HEK293T (cell line): Measurements from ENCODE around the gene ACTA1.

ENCODE experiments used
- CTCF ChIA-PET: fragments of 350-600 bp; formaldehyde crosslinking; extraction: SDS; loops from one replicate; lab custom pipeline; 2021; ENCODE audit warnings: antibody characterized with exemption, inconsistent platforms; lab: Yijun Ruan, JAX
- POLR2A ChIA-PET: fragments of 350-600 bp; formaldehyde crosslinking; extraction: SDS; loops from one replicate; lab custom pipeline; 2020; ENCODE audit warnings: antibody characterized with exemption, inconsistent platforms; lab: Yijun Ruan, JAX
- DNase-seq: peaks from one replicate; pipeline ENCODE4 v3.0.0; 2012; ENCODE audit warnings: mixed read lengths; ENCODE audit errors: extremely low spot score
- ARNT ChIP-seq: fragments of 450-650 bp; IDR thresholded peaks from 2 replicates; pipeline ENCODE4 v1.6.1; 2017; ENCODE audit warnings: mild to moderate bottlenecking
- BHLHE40 ChIP-seq: fragments of 450-650 bp; IDR thresholded peaks from 2 replicates; pipeline ENCODE4 v1.6.1; 2016; ENCODE audit warnings: mild to moderate bottlenecking, moderate library complexity, borderline replicate concordance
- CTBP1 ChIP-seq: fragments of 450-650 bp; IDR thresholded peaks from 2 replicates; pipeline ENCODE4 v1.6.1; 2016; ENCODE audit warnings: borderline replicate concordance
- ELF4 ChIP-seq: fragments of 450-650 bp; IDR thresholded peaks from 2 replicates; pipeline ENCODE4 v1.6.1; 2017; ENCODE audit warnings: antibody characterized with exemption
- FOXA1 ChIP-seq: fragments of 450-650 bp; IDR thresholded peaks from 2 replicates; pipeline ENCODE4 v1.6.1; 2016; ENCODE audit warnings: mild to moderate bottlenecking
- FOXK2 ChIP-seq: fragments of 450-650 bp; IDR thresholded peaks from 2 replicates; pipeline ENCODE4 v1.6.1; 2016; ENCODE audit warnings: mild to moderate bottlenecking
- FOXM1 ChIP-seq: fragments of 450-650 bp; IDR thresholded peaks from 2 replicates; pipeline ENCODE4 v1.6.1; 2017; ENCODE audit warnings: mild to moderate bottlenecking, borderline replicate concordance
- HDGF ChIP-seq: fragments of 450-650 bp; IDR thresholded peaks from 2 replicates; pipeline ENCODE4 v1.6.1; 2017; ENCODE audit warnings: antibody characterized with exemption, borderline replicate concordance
- L3MBTL2 ChIP-seq: fragments of 450-650 bp; conservative IDR thresholded peaks from 2 replicates; pipeline ENCODE4 v1.6.1; 2016; ENCODE audit warnings: mild to moderate bottlenecking
- LEF1 ChIP-seq: fragments of 450-650 bp; IDR thresholded peaks from 2 replicates; pipeline ENCODE4 v1.6.1; 2017; ENCODE audit warnings: mild to moderate bottlenecking, borderline replicate concordance
- NFRKB ChIP-seq: fragments of 450-650 bp; IDR thresholded peaks from 2 replicates; pipeline ENCODE4 v1.6.1; 2016; ENCODE audit warnings: mild to moderate bottlenecking, moderate library complexity
- PKNOX1 ChIP-seq: fragments of 450-650 bp; IDR thresholded peaks from 2 replicates; pipeline ENCODE4 v1.6.1; 2016
- SP1 ChIP-seq: fragments of 450-650 bp; IDR thresholded peaks from 2 replicates; pipeline ENCODE4 v1.6.1; 2017
- SUZ12 ChIP-seq: fragments of 450-650 bp; IDR thresholded peaks from 2 replicates; pipeline ENCODE4 v1.6.1; 2016; ENCODE audit warnings: mild to moderate bottlenecking
- TARDBP ChIP-seq: fragments of 450-650 bp; IDR thresholded peaks from 2 replicates; pipeline ENCODE4 v1.6.1; 2016
- ZNF384 ChIP-seq: fragments of 450-650 bp; IDR thresholded peaks from 2 replicates; pipeline ENCODE4 v1.6.1; 2016

Gene ACTA1

GRCh38 chr1:229461032-229461668, 27.3 kb upstream of the ACTA1 start:
- DNase-seq, result no peak
- POLR2A ChIA-PET, result no interaction called here
- CTCF ChIA-PET, result no interaction called here
- TF ChIP-seq ELF4 (no peak), BHLHE40 (no peak), L3MBTL2 (no peak), ARNT (no peak), FOXK2 (no peak), ZNF384 (no peak), CTBP1 (no peak), LEF1 (no peak), NFRKB (no peak), HDGF (no peak), FOXA1 (no peak), PKNOX1 (no peak), FOXM1 (no peak), TARDBP (no peak)

- POLR2A ChIA-PET, result no interaction called here
- no peak for DNase-seq
- TF ChIP-seq FOXK2 (no peak), ELF4 (no peak), SUZ12 (no peak), BHLHE40 (no peak), ZNF384 (no peak), FOXA1 (no peak), HDGF (no peak), L3MBTL2 (no peak), SP1 (no peak), NFRKB (no peak), CTBP1 (no peak)
- CTCF ChIA-PET, result no interaction called here
These were observed 25.9 kb upstream of the ACTA1 start for GRCh38 chr1:229459815-229460214.

GRCh38 chr1:229457436-229457835, 23.5 kb upstream of the ACTA1 start:
- DNase-seq, result no peak
- CTCF ChIA-PET, result no interaction called here
- POLR2A ChIA-PET, result interaction anchor here (1.3 kb wide), 1 partner anchor 116 kb away, joined by 3 read pairs; no protein-coding TSS in a partner anchor

GRCh38 chr1:229456016-229456415, 22.1 kb upstream of the ACTA1 start:
- ChIA-PET CTCF (no interaction called here), POLR2A (no interaction called here)
- no peak for TF ChIP-seq LEF1
- no peak for DNase-seq

More at GRCh38 chr1:229457436-229457835, 23.5 kb upstream of the ACTA1 start:
- TF ChIP-seq FOXA1 (no peak), ZNF384 (no peak), FOXK2 (no peak), SP1 (no peak), ELF4 (no peak), LEF1 (no peak), NFRKB (no peak), CTBP1 (no peak), BHLHE40 (no peak)

- CTCF ChIA-PET, result interaction anchor here (0.6 kb wide), 1 partner anchor 218 kb away, joined by 3 read pairs; no protein-coding TSS in a partner anchor
- TF ChIP-seq SP1 (no peak), L3MBTL2 (no peak), LEF1 (no peak), CTBP1 (no peak), BHLHE40 (no peak), FOXA1 (no peak), ELF4 (no peak), SUZ12 (no peak), FOXK2 (no peak), TARDBP (no peak), ARNT (no peak), NFRKB (no peak)
- no peak for DNase-seq
- POLR2A ChIA-PET, result no interaction called here
These were observed 20.2 kb upstream of the ACTA1 start for GRCh38 chr1:229454056-229454455.

GRCh38 chr1:229452956-229453801, 19.3 kb upstream of the ACTA1 start:
- ChIA-PET POLR2A (no interaction called here), CTCF (interaction anchor here (0.6 to 0.8 kb wide), 4 partner anchors 12 to 195 kb away, joined by 3 read pairs; no protein-coding TSS in a partner anchor)
- TF ChIP-seq ELF4 (no peak), SP1 (no peak), NFRKB (no peak), ARNT (no peak), PKNOX1 (no peak), CTBP1 (no peak), ZNF384 (no peak), LEF1 (no peak), TARDBP (no peak), L3MBTL2 (no peak), FOXK2 (no peak), BHLHE40 (no peak)
- DNase-seq, result no peak
